ENCODE data around the gene CDK1. TPM values are rescaled to one million over a fixed set of nuclear protein-coding genes. Genes with fewer than 3 reads are reported as not detected.

CDK1 gene
- total RNA-seq, 2 experiments from 2014 or later: 155 to 156 TPM

- no peak overlapping the region for H3K4me2 ChIP-seq (ENCODE audit: low read length)
- H3K4me1 ChIP-seq (ENCODE audit: insufficient read depth, low read length, poor library complexity, severe bottlenecking): no peaks in the 10 kb centered on the region
- H2AFZ ChIP-seq (ENCODE audit: low read length): no peak overlapping the region
- no peaks in the 10 kb centered on the region for H3K9me2 ChIP-seq (ENCODE audit: insufficient read depth, low read length)
- H4K20me1 ChIP-seq (ENCODE audit: insufficient read depth, low read length): no peaks in the 10 kb centered on the region
- POLR2A ChIA-PET: no interaction called here
- no peak overlapping the region for H3K4me3 ChIP-seq (ENCODE audit: low read depth, low read length, poor library complexity, severe bottlenecking)
- H3K79me2 ChIP-seq (ENCODE audit: insufficient read depth, low read depth, low read length): no peaks in the 10 kb centered on the region
- CTCF ChIA-PET (ENCODE audit: unreplicated experiment): no interaction called here
- no peaks in the 10 kb centered on the region for H3K9me3 ChIP-seq (ENCODE audit: low read length)
- no peak for DNase-seq (ENCODE audit: low spot score)
- no peaks in the 10 kb centered on the region for H3K36me3 ChIP-seq (ENCODE audit: insufficient read depth, low read length)
- no TSS peak for BruUV-seq (replicated peaks)
- intact Hi-C loops (cut with micrococcal nuclease; ENCODE audit: unreplicated experiment): no loop called here
- no peak overlapping the region for H3K27ac ChIP-seq (ENCODE audit: low read depth, low read length, poor library complexity, severe bottlenecking)
- TF ChIP-seq EZH2phosphoT487 (IDR thresholded peaks at IDR 0.05; ENCODE audit: borderline replicate concordance, low read depth, low read length) (no peak), CTCF (conservative IDR thresholded peaks at IDR 0.05; ENCODE audit: low read length) (no peak)
These were observed 19.1 kb upstream of the CDK1 start for GRCh38 chr10:60759181-60759580.

GRCh38 chr10:60760711-60761210, 17.5 kb upstream of the CDK1 start:
- ChIA-PET POLR2A (no interaction called here), CTCF (ENCODE audit: unreplicated experiment) (no interaction called here)
- Histone ChIP-seq H3K36me3 (ENCODE audit: insufficient read depth, low read length) (no peaks in the 10 kb centered on the region), H3K4me3 (ENCODE audit: low read depth, low read length, poor library complexity, severe bottlenecking) (no peak overlapping the region), H3K27ac (ENCODE audit: low read depth, low read length, poor library complexity, severe bottlenecking) (no peak overlapping the region), H3K9me3 (ENCODE audit: low read length) (no peaks in the 10 kb centered on the region), H4K20me1 (ENCODE audit: insufficient read depth, low read length) (no peaks in the 10 kb centered on the region), H3K79me2 (ENCODE audit: insufficient read depth, low read depth, low read length) (no peaks in the 10 kb centered on the region), H3K4me2 (ENCODE audit: low read length) (no peak overlapping the region), H3K9me2 (ENCODE audit: insufficient read depth, low read length) (no peaks in the 10 kb centered on the region), H2AFZ (ENCODE audit: low read length) (no peak overlapping the region), H3K4me1 (ENCODE audit: insufficient read depth, low read length, poor library complexity, severe bottlenecking) (no peaks in the 10 kb centered on the region)
- no TSS peak for BruUV-seq (replicated peaks)
- intact Hi-C loops (cut with micrococcal nuclease; ENCODE audit: unreplicated experiment): loop anchor here (10.0 kb wide), 1 partner anchor 106 kb away; no protein-coding TSS in a partner anchor
- no peak for DNase-seq (ENCODE audit: low spot score)
- TF ChIP-seq CTCF (conservative IDR thresholded peaks at IDR 0.05; ENCODE audit: low read length) (no peak), EZH2phosphoT487 (IDR thresholded peaks at IDR 0.05; ENCODE audit: borderline replicate concordance, low read depth, low read length) (no peak)

GRCh38 chr10:60762554-60762953, 15.7 kb upstream of the CDK1 start:
- Histone ChIP-seq H3K4me1 (ENCODE audit: insufficient read depth, low read length, poor library complexity, severe bottlenecking) (no peaks in the 10 kb centered on the region), H3K9me2 (ENCODE audit: insufficient read depth, low read length) (no peaks in the 10 kb centered on the region), H3K36me3 (ENCODE audit: insufficient read depth, low read length) (no peaks in the 10 kb centered on the region), H3K27ac (ENCODE audit: low read depth, low read length, poor library complexity, severe bottlenecking) (no peak overlapping the region), H3K4me3 (ENCODE audit: low read depth, low read length, poor library complexity, severe bottlenecking) (no peak overlapping the region), H3K9me3 (ENCODE audit: low read length) (no peaks in the 10 kb centered on the region), H4K20me1 (ENCODE audit: insufficient read depth, low read length) (no peaks in the 10 kb centered on the region), H2AFZ (ENCODE audit: low read length) (no peak overlapping the region), H3K4me2 (ENCODE audit: low read length) (no peak overlapping the region), H3K79me2 (ENCODE audit: insufficient read depth, low read depth, low read length) (no peaks in the 10 kb centered on the region)
- no peak for DNase-seq (ENCODE audit: low spot score)
- ChIA-PET POLR2A (no interaction called here), CTCF (ENCODE audit: unreplicated experiment) (no interaction called here)
- no TSS peak for BruUV-seq (replicated peaks)
- no peak for TF ChIP-seq CTCF (conservative IDR thresholded peaks at IDR 0.05; ENCODE audit: low read length)
- no peak for TF ChIP-seq EZH2phosphoT487 (IDR thresholded peaks at IDR 0.05; ENCODE audit: borderline replicate concordance, low read depth, low read length)
- intact Hi-C loops (cut with micrococcal nuclease; ENCODE audit: unreplicated experiment): loop anchor here (10.0 kb wide), 1 partner anchor 108 kb away; no protein-coding TSS in a partner anchor

All from OCI-LY7 (cell line).